Mesendoderm (in vitro differentiated cells): ENCODE data around the gene SLC2A6.

ENCODE experiments used
- DNase-seq: peaks from one replicate; pipeline ENCODE4 v3.0.0; 2013
- H2AK5ac ChIP-seq: 2 replicates; pipeline ENCODE4 v1.6.1; 2013; ENCODE audit warnings: low read length, inconsistent platforms
- H2BK120ac ChIP-seq: 2 replicates; pipeline ENCODE4 v1.6.1; 2013; ENCODE audit warnings: low read depth, mild to moderate bottlenecking, low read length, moderate library complexity, mixed read lengths
- H2BK15ac ChIP-seq: replicated peaks from 2 replicates; pipeline ENCODE4 v1.6.1; 2013; ENCODE audit warnings: low read depth, mild to moderate bottlenecking, moderate library complexity
- H2BK5ac ChIP-seq: 2 replicates; pipeline ENCODE4 v1.6.1; 2013; ENCODE audit warnings: low read length, inconsistent platforms
- H3K18ac ChIP-seq: 2 replicates; pipeline ENCODE4 v1.6.1; 2013; ENCODE audit warnings: mild to moderate bottlenecking, low read length, mixed read lengths
- H3K23ac ChIP-seq: one replicate; pipeline ENCODE4 v1.6.1; 2013; ENCODE audit warnings: low read length
- H3K27ac ChIP-seq: 2 replicates; pipeline ENCODE4 v1.5.1; 2013; ENCODE audit warnings: low read depth, mild to moderate bottlenecking, inconsistent platforms, low read length, moderate library complexity
- H3K27me3 ChIP-seq: 2 replicates; pipeline ENCODE4 v1.6.1; 2013; ENCODE audit warnings: low read length, control low read depth, mild to moderate bottlenecking, inconsistent platforms; ENCODE audit not compliant: insufficient read depth, poor library complexity
- H3K36me3 ChIP-seq: 2 replicates; pipeline ENCODE4 v1.6.1; 2013; ENCODE audit warnings: low read length, inconsistent platforms; ENCODE audit not compliant: control insufficient read depth, insufficient read depth
- H3K4ac ChIP-seq: one replicate; pipeline ENCODE4 v1.6.1; 2013; ENCODE audit warnings: low read depth, mild to moderate bottlenecking, low read length, moderate library complexity
- H3K4me1 ChIP-seq: 2 replicates; pipeline ENCODE4 v1.6.1; 2013; ENCODE audit warnings: low read depth, low read length, inconsistent platforms; ENCODE audit not compliant: control insufficient read depth
- H3K4me2 ChIP-seq: 2 replicates; pipeline ENCODE4 v1.6.1; 2013; ENCODE audit warnings: low read length
- H3K4me3 ChIP-seq: 2 replicates; pipeline ENCODE4 v1.5.1; 2013; ENCODE audit warnings: mild to moderate bottlenecking, low read length
- H3K56ac ChIP-seq: one replicate; pipeline ENCODE4 v1.6.1; 2013; ENCODE audit warnings: low read length
- H3K79me1 ChIP-seq: 2 replicates; pipeline ENCODE4 v1.6.1; 2013; ENCODE audit warnings: low read length, inconsistent platforms
- H3K79me2 ChIP-seq: 2 replicates; pipeline ENCODE4 v1.6.1; 2013; ENCODE audit warnings: mild to moderate bottlenecking, low read length; ENCODE audit not compliant: control insufficient read depth, insufficient read depth
- H3K9ac ChIP-seq: 2 replicates; pipeline ENCODE4 v1.6.1; 2013; ENCODE audit warnings: low read length, inconsistent platforms
- H4K5ac ChIP-seq: one replicate; pipeline ENCODE4 v1.6.1; 2013; ENCODE audit warnings: low read length
- H4K8ac ChIP-seq: one replicate; pipeline ENCODE4 v1.6.1; 2013; ENCODE audit warnings: low read depth, mild to moderate bottlenecking, control low read depth, low read length, moderate library complexity
- WGBS: extraction: QIAGEN DNeasy Blood & Tissue Kit; methylation state at CpG from one replicate; pipeline ENCODE4 v1.1.7; 2013; ENCODE audit warnings: low lambda C conversion rate, missing lambda C conversion rate; ENCODE audit not compliant: insufficient coverage; ENCODE audit errors: extremely low coverage; 5-methylcytosine and 5-hydroxymethylcytosine counted together

The SLC2A6 gene

DNA sequence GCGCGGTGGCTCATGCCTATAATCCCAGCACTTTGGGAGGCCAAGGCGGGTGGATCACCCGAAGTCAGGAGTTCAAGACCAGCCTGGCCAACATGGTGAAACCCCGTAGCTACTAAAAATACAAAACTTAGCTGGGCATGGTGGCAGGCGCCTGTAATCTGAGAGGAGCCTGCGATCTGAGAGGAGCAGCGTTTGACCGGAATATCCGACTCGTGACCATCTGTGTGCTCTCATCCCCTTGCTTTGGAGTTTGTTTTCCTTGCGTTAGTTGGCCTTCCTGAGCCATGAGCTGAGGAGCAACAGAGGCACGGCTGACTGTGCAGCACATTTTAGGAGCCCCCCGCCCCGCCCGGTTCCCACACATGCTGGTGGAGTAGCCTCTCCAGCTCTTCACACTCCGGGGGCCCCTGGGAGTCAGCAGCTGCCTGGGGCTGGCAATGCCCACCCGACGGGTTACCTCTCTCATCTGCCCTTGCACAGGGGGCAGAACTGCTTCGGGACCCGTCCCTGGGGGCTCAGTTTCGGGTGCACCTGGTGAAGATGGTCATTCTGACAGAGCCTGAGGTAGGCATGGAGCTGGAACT is 53.8 kb downstream of the SLC2A6 start:
- Histone ChIP-seq H3K23ac (no peak overlapping the region), H3K9ac (no peak overlapping the region), H3K56ac (no peak overlapping the region), H3K79me2 (no peaks in the 10 kb centered on the region), H3K36me3 (no peaks in the 10 kb centered on the region), H3K4ac (no peak overlapping the region), H4K8ac (no peak overlapping the region), H2BK5ac (no peak overlapping the region), H3K79me1 (no peaks in the 10 kb centered on the region), H3K27me3 (no peaks in the 10 kb centered on the region), H3K4me1 (peaks cover 2% of the 10 kb centered on the region), H3K18ac (no peak overlapping the region), H3K4me3 (no peak overlapping the region), H3K27ac (no peak overlapping the region), H2BK120ac (no peak overlapping the region), H3K4me2 (no peak overlapping the region), H4K5ac (no peak overlapping the region), H2BK15ac (no peak overlapping the region), H2AK5ac (no peak overlapping the region)
- no peak for DNase-seq
- WGBS: no CpG with 5 or more reads among the region's 22 CpGs

DNA sequence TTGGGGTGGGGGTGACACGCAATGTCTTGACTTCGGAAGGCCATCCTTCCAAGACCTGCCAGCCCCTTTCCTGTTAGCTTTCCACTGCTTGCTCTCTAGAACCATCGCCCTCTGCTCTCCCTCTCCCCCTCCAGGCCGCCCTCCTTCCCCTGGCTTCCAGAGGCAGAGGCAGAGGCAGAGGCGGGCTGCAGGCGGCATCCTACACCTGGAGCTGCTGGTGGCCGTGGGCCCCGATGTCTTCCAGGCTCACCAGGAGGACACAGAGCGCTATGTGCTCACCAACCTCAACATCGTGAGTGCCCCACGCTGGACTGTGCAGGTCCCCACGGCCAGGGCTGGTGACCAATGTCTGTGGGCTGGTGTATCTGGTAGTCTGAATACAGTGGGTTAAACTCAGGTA is 54.7 kb downstream of the SLC2A6 start:
- Histone ChIP-seq H3K27me3 (no peaks in the 10 kb centered on the region), H3K23ac (no peak overlapping the region), H4K8ac (no peak overlapping the region), H2BK5ac (no peak overlapping the region), H3K4me2 (no peak overlapping the region), H2AK5ac (no peak overlapping the region), H3K4me1 (peaks cover 2% of the 10 kb centered on the region), H4K5ac (no peak overlapping the region), H3K4ac (no peak overlapping the region), H3K9ac (no peak overlapping the region), H3K4me3 (no peak overlapping the region), H3K36me3 (no peaks in the 10 kb centered on the region), H3K56ac (no peak overlapping the region), H3K18ac (no peak overlapping the region), H2BK15ac (no peak overlapping the region), H3K79me1 (no peaks in the 10 kb centered on the region), H3K27ac (no peak overlapping the region), H3K79me2 (no peaks in the 10 kb centered on the region), H2BK120ac (no peak overlapping the region)
- DNase-seq: no peak
- no CpG with 5 or more reads among the region's 12 CpGs for WGBS

DNA sequence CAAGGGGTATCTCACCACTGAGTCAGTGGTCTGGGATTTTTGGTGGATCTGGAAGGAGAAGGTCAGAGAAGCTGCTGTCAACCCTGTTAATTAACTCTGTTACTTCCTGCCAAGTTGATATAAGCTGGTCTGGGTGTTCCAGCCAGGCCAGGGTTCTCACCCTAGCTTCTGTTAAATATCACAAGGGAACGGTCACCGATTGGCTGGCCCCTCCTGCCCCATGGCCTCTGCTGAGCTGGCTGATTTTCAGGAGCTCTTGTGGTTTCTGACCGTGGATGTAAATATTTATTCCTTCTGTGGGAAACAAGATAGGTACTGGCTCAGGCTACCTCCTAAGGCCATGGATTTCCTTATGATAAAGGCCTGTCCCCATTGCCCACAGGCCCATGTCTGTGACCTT is 55.7 kb downstream of the SLC2A6 start:
- no peak overlapping the region for H3K4me2 ChIP-seq
- H3K36me3 ChIP-seq: no peaks in the 10 kb centered on the region
- no peak overlapping the region for H3K18ac ChIP-seq
- H3K27me3 ChIP-seq: no peaks in the 10 kb centered on the region
- no peak overlapping the region for H2AK5ac ChIP-seq
- no peak overlapping the region for H3K23ac ChIP-seq
- H3K27ac ChIP-seq: no peak overlapping the region
- peaks cover 2% of the 10 kb centered on the region for H3K4me1 ChIP-seq
- no peaks in the 10 kb centered on the region for H3K79me1 ChIP-seq
- DNase-seq: no peak
- no peak overlapping the region for H4K5ac ChIP-seq
- no CpG with 5 or more reads among the region's 3 CpGs for WGBS
- H3K79me2 ChIP-seq: no peaks in the 10 kb centered on the region
- no peak overlapping the region for H3K56ac ChIP-seq
- no peak overlapping the region for H2BK5ac ChIP-seq
- H3K4ac ChIP-seq: no peak overlapping the region
- H3K4me3 ChIP-seq: no peak overlapping the region
- no peak overlapping the region for H3K9ac ChIP-seq
- no peak overlapping the region for H4K8ac ChIP-seq
- no peak overlapping the region for H2BK15ac ChIP-seq
- no peak overlapping the region for H2BK120ac ChIP-seq

DNA sequence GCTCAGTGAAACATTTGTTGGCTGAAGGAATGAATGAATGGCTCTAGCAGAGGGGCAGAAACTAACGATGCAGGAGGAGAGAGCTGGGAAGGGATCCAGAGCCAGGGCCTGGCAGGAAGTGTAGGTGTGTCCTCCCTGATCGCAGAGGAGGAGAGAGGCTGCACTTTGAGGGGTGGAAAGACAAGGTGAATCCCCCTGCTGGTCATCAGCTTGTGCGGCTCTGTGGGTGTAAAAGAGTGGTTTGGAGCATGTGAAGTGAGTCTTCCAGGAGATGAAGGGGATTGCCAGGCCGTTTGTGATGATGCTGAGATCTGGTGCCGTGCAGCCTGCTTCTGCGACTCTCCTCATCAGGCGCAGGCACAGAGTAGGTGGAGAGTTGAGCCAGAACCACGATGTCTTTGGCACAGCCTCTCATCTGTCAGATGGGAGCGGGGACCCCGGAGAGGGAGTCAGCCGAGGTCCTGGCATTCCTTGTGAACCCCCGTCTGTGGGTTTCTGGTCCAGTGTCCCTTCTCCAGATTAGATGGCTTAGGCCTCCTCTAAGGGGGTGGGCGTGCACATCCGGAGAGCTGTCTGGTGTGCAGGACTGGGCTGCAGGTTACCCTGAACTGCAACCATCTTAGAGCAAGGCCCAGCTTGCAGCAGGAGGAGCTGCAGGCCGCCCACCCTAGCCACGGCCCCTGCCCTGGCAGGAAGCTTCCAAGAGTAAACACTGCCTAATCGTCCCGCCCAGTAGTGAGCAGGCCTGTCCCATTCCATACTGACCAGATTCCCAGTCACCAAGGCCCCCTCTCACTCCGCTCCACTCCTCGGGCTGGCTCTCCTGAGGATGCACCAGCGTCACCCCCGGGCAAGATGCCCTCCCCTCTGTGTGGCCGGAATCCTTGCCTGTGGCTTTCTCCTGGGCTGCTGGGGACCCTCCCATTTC is 57.0 kb downstream of the SLC2A6 start, which contains the start of gene ADAMTS13:
Gene ADAMTS13 (plus strand): TSS at position 753 of the 928 bp plus-strand sequence. CDS start 77 bp downstream, at position 830.
- Histone ChIP-seq H3K27ac (no peak within 1 kb of the TSS), H3K79me1 (no peaks in the 10 kb centered on the region), H3K18ac (no peak within 1 kb of the TSS), H3K9ac (peak within 1 kb of the TSS; percentile 34), H2BK5ac (no peak within 1 kb of the TSS), H3K27me3 (no peaks in the 10 kb centered on the region), H3K4me1 (no peaks in the 10 kb centered on the region), H2BK120ac (no peak within 1 kb of the TSS), H4K8ac (no peak within 1 kb of the TSS), H3K4me3 (no peak within 1 kb of the TSS), H4K5ac (no peak within 1 kb of the TSS), H2AK5ac (no peak within 1 kb of the TSS), H3K36me3 (no peaks in the 10 kb centered on the region), H3K4me2 (no peak within 1 kb of the TSS), H3K4ac (no peak within 1 kb of the TSS), H3K56ac (peak within 1 kb of the TSS; percentile 56), H3K23ac (no peak within 1 kb of the TSS), H2BK15ac (no peak within 1 kb of the TSS), H3K79me2 (peaks cover 6% of the 10 kb centered on the region)
- peak; percentile 81 for DNase-seq
- no CpG with 5 or more reads among the region's 23 CpGs for WGBS
